Astrocyte of the cerebellum (primary cell): Measurements from ENCODE around the gene GJA10.
"Not testable (repeated sequence)": the region's sequence is repeated elsewhere in the genome, so short reads cannot be mapped to it uniquely, and the experiment has no call there.

Experiments used
- DNase-seq: peaks from one replicate; pipeline ENCODE4 v3.0.0-alpha.2; 2011; ENCODE audit warnings: low read depth
- H3K4me3 ChIP-seq: 2 replicates; pipeline ENCODE4 v1.5.1; 2011; ENCODE audit warnings: mild to moderate bottlenecking, low read depth, low read length, moderate library complexity
- CTCF ChIP-seq: IDR thresholded peaks from 2 replicates; pipeline ENCODE4 v1.5.1; 2012; ENCODE audit warnings: low read length, low read depth, moderate library complexity, mild to moderate bottlenecking; ENCODE audit errors: missing control alignments
- in situ Hi-C: cut with HindIII; loops from 2 replicates; pipeline ENCODE4 v1.10.0; 2017; ENCODE audit warnings: low sequenced_read_pairs

Gene GJA10

GRCh38 chr6:89888871-89889270, 5.4 kb upstream of the GJA10 start:
- no peak for TF ChIP-seq CTCF
- no peak for DNase-seq
- H3K4me3 ChIP-seq, result no peak overlapping the region
- in situ Hi-C loops, result no loop called here

DNA sequence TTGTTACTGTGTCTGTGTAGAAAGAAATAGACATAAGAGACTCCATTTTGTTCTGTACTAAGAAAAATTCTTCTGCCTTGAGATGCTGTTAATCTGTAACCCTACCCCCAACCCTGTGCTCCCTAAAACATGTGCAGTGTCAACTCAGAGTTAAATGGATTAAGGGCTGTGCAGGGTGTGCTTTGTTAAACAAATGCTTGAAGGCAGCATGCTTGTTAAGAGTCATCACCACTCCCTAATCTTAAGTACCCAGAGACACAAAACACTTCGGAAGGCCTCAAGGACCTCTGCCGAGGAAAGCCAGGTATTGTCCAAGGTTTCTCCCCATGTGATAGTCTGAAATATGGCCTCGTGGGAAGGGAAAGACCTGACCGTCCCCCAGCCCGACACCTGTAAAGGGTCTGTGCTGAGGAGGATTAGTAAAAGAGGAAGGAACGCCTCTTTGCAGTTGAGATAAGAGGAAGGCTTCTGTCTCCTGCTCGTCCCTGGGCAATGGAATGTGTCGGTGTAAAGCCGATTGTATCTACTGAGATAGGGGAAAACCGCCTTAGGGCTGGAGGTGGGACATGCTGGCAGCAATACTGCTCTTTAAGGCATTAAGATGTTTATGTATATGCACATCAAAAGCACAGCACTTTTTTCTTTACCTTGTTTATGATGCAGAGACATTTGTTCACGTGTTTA, 3.3 kb upstream of the GJA10 start:
- H3K4me3 ChIP-seq, DNase-seq, in situ Hi-C loops: not testable (repeated sequence)

DNA sequence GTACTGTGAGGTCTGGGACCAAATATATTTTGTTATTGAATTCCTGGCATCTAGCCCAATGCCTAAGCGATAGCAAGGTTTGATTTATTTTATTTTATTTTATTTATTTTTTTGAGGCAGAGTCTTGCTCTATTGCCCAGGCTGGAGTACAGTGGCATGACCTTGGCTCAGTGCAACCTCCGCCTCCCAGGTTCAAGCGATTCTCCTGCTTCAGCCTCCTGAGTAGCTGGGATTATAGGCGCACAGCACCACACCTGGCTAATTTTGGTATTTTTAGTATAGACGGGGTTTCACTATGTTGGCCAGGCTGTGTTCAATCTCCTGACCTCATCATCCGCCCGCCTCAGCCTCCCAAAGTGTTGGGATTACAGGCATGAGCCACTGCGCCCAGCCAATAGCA, 1.7 kb upstream of the GJA10 start:
- in situ Hi-C loops, DNase-seq, H3K4me3 ChIP-seq: not testable (repeated sequence)

GRCh38 chr6:89895276-89895874, 1.1 kb downstream of the GJA10 start:
- in situ Hi-C loops, result no loop called here
- peak; percentile 55 for DNase-seq
- no peak overlapping the region for H3K4me3 ChIP-seq
- no peak for TF ChIP-seq CTCF

DNA sequence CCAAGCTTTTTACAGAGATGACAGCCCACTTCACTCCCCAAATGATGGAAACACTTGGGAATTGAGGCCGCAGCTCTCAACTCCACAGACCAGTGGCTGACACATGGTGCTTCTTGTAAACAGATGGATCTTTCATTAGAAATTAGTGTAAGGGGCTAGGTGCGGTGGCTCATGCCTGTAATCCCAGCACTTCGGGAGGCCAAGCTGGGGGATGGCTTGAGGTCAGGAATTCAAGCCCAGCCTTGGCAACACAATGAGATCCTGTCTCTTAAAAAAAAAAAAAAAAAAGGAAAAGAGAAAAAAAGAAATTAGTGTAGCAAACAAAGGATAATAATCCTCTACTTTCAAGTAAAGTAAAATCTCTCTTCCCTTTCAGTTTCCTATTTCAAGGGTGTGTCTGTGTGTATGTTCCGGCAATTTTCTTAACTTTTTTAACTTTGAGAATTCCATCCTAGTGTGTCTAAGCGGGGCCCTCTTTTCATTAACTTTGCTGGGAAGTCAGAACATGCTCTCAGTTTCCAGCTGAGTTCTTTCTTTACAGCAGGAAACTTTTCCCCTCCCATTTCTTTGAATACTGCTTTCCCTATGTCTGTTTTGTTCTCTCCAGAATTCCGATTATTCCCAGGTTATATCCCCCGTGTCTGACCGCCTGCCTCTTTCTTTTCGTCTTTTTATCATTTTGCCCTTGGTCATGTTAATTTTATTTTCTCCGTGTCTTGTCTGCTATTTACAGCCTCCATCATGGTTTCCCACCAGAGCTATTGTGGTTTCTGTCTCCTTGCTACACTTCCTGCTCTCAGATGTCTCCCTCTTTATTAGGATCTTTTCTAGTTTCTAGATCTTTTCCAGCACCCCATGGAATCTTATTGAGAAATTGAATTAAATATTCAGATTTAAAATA, 16.0 kb downstream of the GJA10 start:
- H3K4me3 ChIP-seq, DNase-seq, in situ Hi-C loops: not testable (repeated sequence)

DNA sequence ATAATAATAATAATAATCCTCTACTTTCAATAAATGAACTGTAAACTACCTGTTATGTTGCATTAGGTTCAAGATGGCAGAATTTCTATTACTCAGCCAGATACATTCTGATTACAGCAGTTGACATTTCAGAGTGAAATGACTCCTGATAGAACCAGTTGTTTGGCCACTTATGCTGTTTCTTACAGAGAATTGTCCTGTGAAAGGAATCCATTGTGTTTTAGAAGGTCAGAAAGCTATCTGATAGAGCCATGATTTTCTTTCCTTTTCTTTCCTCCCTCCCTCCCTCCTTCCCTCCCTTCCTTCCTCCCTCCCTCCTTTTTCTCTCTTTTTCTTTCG, 16.6 kb downstream of the GJA10 start:
- in situ Hi-C loops, result no loop called here
- H3K4me3 ChIP-seq, result no peak overlapping the region
- TF ChIP-seq CTCF, result no peak
- no peak for DNase-seq

GRCh38 chr6:89916136-89916920, 22.1 kb downstream of the GJA10 start:
- in situ Hi-C loops, result no loop called here
- TF ChIP-seq CTCF, result no peak
- no peak for DNase-seq
- H3K4me3 ChIP-seq, result no peak overlapping the region
